SK-N-SH (cell line): ENCODE data around the gene OGDH.

Experiments
- EZH2phosphoT487 ChIP-seq: fragments of 200-600 bp; sonication (generic); IDR thresholded peaks from 2 replicates; pipeline ENCODE4 v1.6.1; 2017; ENCODE audit warnings: low read depth, mixed run types, mild to moderate bottlenecking, antibody characterized with exemption, moderate library complexity, borderline replicate concordance
- FOXJ3 ChIP-seq: sonication (generic); formaldehyde crosslinking; IDR thresholded peaks from 2 replicates; pipeline ENCODE4 v1.5.1; 2020; ENCODE audit warnings: mild to moderate bottlenecking, missing genetic modification reagents
- FOXM1 ChIP-seq: IDR thresholded peaks from 2 replicates; pipeline ENCODE4 v1.4.0; 2012; ENCODE audit warnings: low read depth, mild to moderate bottlenecking
- GABPA ChIP-seq: IDR thresholded peaks from 2 replicates; pipeline ENCODE4 v1.4.0; 2012; ENCODE audit warnings: low read depth, mild to moderate bottlenecking
- JUND ChIP-seq: IDR thresholded peaks from 2 replicates; pipeline ENCODE4 v1.4.0; 2012
- POLR2AphosphoS5 ChIP-seq: IDR thresholded peaks from 2 replicates; pipeline ENCODE4 v1.6.1; 2012; ENCODE audit warnings: low read depth, low read length
- RAD21 ChIP-seq: IDR thresholded peaks from 2 replicates; pipeline ENCODE4 v1.6.1; 2012; ENCODE audit warnings: mild to moderate bottlenecking, low read length
- RXRA ChIP-seq: IDR thresholded peaks from 2 replicates; pipeline ENCODE4 v1.4.0; 2012; ENCODE audit warnings: low read depth, mild to moderate bottlenecking, borderline replicate concordance
- USF2 ChIP-seq: fragments of 150-350 bp; IDR thresholded peaks from 2 replicates; pipeline ENCODE4 v1.6.1; 2017; ENCODE audit warnings: antibody characterized with exemption, low read length, low read depth, borderline replicate concordance
- TF ChIP-seq, protein P1 (sequence below): fragments of 200-600 bp; sonication (generic); IDR thresholded peaks from 2 replicates; pipeline ENCODE4 v1.6.1; 2017; ENCODE audit warnings: antibody characterized with exemption, mild to moderate bottlenecking, moderate library complexity
- TF ChIP-seq, protein P2 (sequence below): IDR thresholded peaks from 2 replicates; pipeline ENCODE4 v1.6.1; 2012; ENCODE audit warnings: mild to moderate bottlenecking, low read depth, low read length, moderate library complexity

DNA sequence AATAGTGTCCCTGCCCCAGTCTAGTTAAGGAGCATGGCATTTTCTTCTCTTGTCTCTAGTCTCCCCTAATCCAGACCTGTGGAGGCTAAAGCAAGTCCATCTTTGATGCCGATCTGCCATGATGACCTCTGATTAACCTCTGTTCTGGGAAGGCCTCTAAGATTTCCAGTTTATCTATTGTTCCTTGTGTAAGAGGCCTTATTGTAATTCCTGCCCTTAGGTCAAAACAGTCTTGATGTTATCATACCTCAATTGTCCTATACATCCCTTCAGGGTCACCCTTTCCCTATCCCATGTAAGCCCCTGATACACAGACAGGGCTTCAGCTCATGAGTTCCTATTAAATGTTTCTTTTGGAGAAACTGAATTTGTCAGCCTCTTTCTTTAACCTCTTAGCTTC, 137.3 kb downstream of the OGDH start:
- TF ChIP-seq, protein P1, sequence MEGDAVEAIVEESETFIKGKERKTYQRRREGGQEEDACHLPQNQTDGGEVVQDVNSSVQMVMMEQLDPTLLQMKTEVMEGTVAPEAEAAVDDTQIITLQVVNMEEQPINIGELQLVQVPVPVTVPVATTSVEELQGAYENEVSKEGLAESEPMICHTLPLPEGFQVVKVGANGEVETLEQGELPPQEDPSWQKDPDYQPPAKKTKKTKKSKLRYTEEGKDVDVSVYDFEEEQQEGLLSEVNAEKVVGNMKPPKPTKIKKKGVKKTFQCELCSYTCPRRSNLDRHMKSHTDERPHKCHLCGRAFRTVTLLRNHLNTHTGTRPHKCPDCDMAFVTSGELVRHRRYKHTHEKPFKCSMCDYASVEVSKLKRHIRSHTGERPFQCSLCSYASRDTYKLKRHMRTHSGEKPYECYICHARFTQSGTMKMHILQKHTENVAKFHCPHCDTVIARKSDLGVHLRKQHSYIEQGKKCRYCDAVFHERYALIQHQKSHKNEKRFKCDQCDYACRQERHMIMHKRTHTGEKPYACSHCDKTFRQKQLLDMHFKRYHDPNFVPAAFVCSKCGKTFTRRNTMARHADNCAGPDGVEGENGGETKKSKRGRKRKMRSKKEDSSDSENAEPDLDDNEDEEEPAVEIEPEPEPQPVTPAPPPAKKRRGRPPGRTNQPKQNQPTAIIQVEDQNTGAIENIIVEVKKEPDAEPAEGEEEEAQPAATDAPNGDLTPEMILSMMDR: no peak
- TF ChIP-seq POLR2AphosphoS5: no peak
- no peak for TF ChIP-seq EZH2phosphoT487
- no peak for TF ChIP-seq USF2
- TF ChIP-seq FOXJ3 (CRISPR knock-in tag): no peak
- TF ChIP-seq RXRA: no peak
- TF ChIP-seq, protein P2, sequence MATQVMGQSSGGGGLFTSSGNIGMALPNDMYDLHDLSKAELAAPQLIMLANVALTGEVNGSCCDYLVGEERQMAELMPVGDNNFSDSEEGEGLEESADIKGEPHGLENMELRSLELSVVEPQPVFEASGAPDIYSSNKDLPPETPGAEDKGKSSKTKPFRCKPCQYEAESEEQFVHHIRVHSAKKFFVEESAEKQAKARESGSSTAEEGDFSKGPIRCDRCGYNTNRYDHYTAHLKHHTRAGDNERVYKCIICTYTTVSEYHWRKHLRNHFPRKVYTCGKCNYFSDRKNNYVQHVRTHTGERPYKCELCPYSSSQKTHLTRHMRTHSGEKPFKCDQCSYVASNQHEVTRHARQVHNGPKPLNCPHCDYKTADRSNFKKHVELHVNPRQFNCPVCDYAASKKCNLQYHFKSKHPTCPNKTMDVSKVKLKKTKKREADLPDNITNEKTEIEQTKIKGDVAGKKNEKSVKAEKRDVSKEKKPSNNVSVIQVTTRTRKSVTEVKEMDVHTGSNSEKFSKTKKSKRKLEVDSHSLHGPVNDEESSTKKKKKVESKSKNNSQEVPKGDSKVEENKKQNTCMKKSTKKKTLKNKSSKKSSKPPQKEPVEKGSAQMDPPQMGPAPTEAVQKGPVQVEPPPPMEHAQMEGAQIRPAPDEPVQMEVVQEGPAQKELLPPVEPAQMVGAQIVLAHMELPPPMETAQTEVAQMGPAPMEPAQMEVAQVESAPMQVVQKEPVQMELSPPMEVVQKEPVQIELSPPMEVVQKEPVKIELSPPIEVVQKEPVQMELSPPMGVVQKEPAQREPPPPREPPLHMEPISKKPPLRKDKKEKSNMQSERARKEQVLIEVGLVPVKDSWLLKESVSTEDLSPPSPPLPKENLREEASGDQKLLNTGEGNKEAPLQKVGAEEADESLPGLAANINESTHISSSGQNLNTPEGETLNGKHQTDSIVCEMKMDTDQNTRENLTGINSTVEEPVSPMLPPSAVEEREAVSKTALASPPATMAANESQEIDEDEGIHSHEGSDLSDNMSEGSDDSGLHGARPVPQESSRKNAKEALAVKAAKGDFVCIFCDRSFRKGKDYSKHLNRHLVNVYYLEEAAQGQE: no peak
- no peak for TF ChIP-seq GABPA
- TF ChIP-seq JUND: no peak
- TF ChIP-seq FOXM1: no peak
- no peak for TF ChIP-seq RAD21
